LNCaP clone FGC (cell line): ENCODE measurements around the gene BMP4.

Experiments
- DNase-seq: peaks from one replicate; pipeline ENCODE4 v3.0.0-alpha.2; 2011; ENCODE audit warnings: low read depth
- H3K4me3 ChIP-seq: 2 replicates; pipeline ENCODE4 v1.5.1; 2011; ENCODE audit warnings: mild to moderate bottlenecking, low read depth, low read length, control low read depth
- TF ChIP-seq, protein P1 (sequence below): IDR thresholded peaks from 2 replicates; pipeline ENCODE4 v1.5.1; 2012; ENCODE audit warnings: mild to moderate bottlenecking; ENCODE audit not compliant: control insufficient read depth, insufficient read depth; ENCODE audit errors: extremely low read depth

BMP4 gene

DNA sequence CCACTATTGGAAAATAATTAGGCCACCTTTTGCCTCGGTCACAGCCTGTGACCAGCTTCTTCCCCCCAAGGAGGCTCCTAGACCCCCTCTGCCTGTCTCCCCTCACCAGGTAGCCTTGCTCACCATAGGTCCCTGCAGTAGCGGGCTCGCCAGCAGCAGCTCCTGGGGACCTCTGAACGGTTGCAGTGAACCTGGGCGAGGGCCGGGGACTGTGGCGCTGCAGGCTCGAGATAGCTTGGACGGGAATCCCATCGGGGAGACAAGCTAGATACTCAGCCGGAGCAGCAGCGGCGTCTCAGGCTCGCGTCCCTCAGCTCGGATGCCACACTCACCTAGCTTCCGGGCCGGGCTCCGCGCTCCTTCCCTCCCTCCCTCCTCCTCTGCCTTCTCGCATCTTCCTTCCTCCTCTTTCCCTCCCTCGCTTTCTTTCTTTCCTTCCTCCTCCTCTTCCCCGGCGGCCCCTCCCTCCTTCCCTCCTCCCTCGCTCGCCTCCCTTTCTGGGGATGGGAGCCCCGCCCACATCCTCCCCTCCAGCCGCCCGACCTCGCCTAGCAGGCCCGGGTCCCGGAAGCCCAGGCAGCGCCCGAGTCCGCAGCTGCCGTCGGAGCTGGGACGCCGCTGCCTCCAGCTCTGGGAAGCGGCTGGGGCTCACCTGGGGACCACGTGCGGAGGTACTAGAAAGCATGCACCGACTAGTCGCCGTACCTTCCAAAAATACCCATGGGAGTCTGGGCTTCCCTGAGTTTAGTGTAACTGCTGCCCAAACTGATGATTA is at the start of gene BMP4:
Gene BMP4, minus strand, starts transcription at position 399 of the 775 bp plus-strand sequence. CDS start 4,603 bp downstream, outside the sequence.
- TF ChIP-seq, protein P1, sequence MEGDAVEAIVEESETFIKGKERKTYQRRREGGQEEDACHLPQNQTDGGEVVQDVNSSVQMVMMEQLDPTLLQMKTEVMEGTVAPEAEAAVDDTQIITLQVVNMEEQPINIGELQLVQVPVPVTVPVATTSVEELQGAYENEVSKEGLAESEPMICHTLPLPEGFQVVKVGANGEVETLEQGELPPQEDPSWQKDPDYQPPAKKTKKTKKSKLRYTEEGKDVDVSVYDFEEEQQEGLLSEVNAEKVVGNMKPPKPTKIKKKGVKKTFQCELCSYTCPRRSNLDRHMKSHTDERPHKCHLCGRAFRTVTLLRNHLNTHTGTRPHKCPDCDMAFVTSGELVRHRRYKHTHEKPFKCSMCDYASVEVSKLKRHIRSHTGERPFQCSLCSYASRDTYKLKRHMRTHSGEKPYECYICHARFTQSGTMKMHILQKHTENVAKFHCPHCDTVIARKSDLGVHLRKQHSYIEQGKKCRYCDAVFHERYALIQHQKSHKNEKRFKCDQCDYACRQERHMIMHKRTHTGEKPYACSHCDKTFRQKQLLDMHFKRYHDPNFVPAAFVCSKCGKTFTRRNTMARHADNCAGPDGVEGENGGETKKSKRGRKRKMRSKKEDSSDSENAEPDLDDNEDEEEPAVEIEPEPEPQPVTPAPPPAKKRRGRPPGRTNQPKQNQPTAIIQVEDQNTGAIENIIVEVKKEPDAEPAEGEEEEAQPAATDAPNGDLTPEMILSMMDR: no peak
- no peak for DNase-seq
- no peak within 1 kb of the TSS for H3K4me3 ChIP-seq

DNA sequence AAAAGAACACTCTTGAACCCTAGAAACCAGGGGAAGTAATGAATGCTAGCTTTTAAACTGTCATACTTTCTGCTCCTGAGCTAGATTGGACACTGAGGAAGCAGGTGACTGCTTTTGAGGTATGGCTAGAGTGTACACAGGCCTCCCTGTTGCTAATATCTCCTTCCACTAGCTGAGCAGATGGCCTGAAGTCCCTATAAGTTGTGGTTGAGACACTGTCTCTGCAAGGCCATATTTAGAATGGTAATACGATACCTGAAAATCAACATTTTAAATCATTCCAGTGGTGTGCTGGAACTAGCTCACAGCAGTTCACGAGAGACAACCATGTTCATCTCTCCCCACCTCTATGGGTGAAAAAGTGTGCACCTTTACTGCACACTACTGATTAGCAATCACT is 46.4 kb upstream of the BMP4 start:
- TF ChIP-seq, protein P1: no peak

DNA sequence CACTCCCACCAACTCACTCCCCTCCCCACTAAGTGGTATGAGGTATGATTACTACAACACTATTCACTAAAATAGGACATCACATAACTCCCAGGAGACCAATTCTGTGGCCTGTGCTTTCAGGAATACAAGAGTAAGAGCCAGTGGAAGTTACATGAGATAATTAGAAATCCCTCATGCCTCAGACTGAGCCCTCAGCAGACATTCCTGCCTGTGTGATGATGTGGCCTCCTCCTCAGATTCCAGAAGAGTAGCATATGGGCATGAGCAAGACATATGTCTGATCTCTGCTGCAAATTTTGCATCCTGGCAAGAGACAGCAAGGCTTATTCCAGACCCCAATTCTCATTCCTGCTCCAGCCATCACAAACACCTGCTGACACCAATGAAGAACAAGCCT is 46.0 kb upstream of the BMP4 start:
- DNase-seq: no peak
- TF ChIP-seq, protein P1: no peak
- no peak overlapping the region for H3K4me3 ChIP-seq

More for the DNA sequence above, 46.4 kb upstream of the BMP4 start:
- H3K4me3 ChIP-seq: no peak overlapping the region
- DNase-seq: no peak

DNA sequence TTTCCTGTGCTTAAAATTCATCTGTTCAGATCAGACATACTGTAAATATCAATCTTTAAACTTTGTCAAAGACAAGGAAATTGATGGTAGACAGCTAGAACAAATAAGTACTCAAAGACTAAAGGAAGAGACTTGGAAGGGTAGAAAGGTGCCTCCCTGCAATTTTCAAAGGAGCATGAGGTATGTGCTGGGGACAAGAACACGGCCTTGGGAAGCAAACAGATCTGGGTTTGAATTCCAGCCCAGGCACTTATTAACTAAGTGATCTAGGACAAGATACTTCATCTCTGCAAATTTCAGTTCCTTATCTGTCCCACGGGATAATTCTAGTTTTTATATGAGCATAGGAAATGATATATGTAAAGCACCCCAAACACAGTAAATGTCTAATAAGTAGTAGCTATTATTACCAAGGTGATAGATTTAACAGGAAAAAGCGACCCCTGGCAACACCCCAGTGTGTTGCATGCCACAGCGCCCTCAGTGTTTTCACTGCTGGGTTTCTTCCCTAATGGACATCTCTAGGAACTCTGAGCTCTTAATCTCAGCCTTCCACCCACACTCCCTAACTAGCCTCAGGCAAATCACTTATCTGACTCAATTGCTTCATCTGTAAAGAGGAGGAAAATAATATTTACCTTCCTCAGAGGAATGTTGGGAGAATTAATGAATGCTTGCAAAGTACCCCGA is 44.7 kb upstream of the BMP4 start:
- TF ChIP-seq, protein P1: 0 out of 2 replicates have a peak, but pooled peaks have one; percentile 10
- no peak overlapping the region for H3K4me3 ChIP-seq
- DNase-seq: no peak

DNA sequence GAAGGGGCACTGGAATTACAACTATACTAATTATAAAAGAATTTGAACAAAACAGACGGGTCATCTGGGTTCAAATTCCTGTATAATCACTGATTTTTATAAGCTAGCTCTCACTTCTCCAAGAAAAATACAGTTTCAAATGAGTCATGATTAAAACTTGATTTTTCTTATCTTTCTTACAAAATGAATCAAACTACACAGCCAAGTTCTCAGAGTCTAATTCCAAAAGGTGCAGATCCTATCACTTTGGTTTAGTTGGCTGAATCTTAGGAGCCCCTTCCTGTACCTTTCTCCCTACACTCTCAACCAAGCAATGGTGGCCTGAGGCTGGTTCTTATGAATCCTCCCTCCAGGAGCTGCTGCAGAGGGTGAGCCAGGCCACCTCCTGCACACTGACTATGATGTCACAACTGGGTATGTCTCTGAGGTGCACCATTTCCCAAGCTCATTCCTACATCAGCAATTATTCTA is 43.8 kb upstream of the BMP4 start:
- no peak overlapping the region for H3K4me3 ChIP-seq
- no peak for DNase-seq
- TF ChIP-seq, protein P1: no peak

DNA sequence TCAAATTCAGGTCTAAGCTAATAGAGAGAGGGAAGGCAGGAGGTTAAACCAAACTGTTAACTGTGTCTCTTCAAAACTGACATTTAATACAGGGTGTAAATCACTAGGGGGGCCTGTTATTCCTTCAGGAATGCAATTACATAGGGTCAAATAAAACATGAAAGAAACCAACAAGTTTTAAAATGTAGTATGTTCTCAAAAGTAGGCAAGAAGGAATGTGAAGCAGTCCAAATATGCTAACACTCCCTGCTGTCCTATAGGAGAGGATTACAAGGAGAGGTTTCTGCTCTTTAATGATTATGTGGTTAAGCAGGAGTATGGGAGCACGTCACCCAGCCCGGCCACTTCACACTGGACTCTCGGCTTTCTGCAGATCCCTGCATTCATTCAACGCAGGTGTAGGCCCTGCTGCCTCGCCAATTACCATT is 42.5 kb upstream of the BMP4 start:
- TF ChIP-seq, protein P1: no peak
- no peak overlapping the region for H3K4me3 ChIP-seq
- no peak for DNase-seq
